ENCODE data around the gene PLCB1.

- no peak for TF ChIP-seq CTCF (conservative IDR thresholded peaks at IDR 0.05)
- no peak for TF ChIP-seq EZH2 (IDR thresholded peaks at IDR 0.05; ENCODE audit: low read depth)
These were observed 577.6 kb downstream of the PLCB1 start for GRCh38 chr20:8709627-8710026.

All from PC-9 (cell line).